Activated CD8-positive, alpha-beta memory T cell treated with anti-CD3 and anti-CD28 coated beads, Interleukin-2, amount 50 U/mL, for 48 hours (primary cell): Measurements from ENCODE around the gene MPV17.
"Not testable (repeated sequence)": the region's sequence is repeated elsewhere in the genome, so short reads cannot be mapped to it uniquely, and the experiment has no call there.

Experiments used
- DNase-seq: peaks from one replicate; pipeline ENCODE4 v3.0.0-alpha.2; 2020

Gene MPV17

GRCh38 chr2:27322301-27322765, 564 bp downstream of the MPV17 start:
- peak; percentile 63 for DNase-seq

GRCh38 chr2:27320958-27321543, 1.8 kb downstream of the MPV17 start:
- DNase-seq, result no peak

- not testable (repeated sequence) for DNase-seq
Observed at GRCh38 chr2:27319839-27320238, 3.1 kb downstream of the MPV17 start.

DNA sequence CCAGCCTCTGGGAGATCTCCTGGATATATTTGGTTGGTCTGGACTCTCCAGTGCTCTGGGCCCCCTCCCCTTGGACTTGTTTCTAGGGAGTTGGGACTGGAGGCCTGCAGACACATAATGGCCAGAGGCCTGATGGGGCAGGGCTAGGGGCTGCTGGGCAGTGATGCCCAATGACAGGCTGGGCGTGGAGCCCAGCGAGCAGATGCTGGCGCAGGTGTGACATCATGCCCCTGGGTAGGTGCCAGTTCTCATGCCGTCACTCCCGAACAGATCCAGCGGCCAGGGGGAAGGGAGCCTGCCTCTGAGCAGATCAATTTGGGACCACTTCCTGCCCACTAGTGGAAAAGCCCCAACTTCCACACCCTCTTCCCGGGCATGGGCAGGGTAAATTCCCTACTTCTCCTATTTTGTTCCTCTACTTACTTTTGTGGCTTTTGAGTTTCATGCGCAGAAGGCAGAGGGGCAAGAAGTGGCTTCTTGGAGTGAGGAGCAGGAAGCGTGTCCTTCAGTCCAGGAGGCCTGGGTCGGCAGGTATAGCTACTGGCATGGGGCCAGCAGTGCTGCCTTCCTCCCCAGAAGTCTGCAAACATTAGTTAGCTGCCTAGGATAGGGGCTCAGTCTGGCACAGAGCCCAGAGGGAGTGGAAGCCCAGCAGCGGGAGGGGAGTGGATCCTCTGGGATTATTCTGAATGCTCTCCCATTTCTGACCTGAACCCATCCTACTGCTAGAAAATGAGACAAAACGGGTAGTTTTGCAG, 6.1 kb downstream of the MPV17 start:
- DNase-seq, result no peak

- no peak for DNase-seq
Observed at GRCh38 chr2:27315122-27315521, 7.8 kb downstream of the MPV17 start.

DNA sequence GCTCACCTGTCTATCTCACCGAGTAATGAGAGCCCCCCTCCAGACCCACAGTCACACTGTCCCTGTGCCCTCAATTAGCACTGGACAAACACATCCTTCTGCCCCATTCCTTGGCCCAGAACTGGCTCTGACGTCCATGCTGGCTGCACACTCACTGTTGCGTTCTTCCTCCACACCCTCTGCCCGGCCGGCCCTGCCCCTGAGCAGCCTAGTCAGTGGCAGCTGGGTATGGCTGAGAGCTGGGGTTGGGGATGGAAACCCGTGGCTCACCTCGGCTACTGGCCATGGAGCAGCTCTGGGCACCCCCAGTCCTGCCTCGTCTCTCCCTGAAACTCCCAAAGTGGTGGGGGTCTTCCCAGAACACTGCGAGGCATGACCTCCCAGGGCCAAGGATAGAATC, 8.2 kb downstream of the MPV17 start:
- no peak for DNase-seq

DNA sequence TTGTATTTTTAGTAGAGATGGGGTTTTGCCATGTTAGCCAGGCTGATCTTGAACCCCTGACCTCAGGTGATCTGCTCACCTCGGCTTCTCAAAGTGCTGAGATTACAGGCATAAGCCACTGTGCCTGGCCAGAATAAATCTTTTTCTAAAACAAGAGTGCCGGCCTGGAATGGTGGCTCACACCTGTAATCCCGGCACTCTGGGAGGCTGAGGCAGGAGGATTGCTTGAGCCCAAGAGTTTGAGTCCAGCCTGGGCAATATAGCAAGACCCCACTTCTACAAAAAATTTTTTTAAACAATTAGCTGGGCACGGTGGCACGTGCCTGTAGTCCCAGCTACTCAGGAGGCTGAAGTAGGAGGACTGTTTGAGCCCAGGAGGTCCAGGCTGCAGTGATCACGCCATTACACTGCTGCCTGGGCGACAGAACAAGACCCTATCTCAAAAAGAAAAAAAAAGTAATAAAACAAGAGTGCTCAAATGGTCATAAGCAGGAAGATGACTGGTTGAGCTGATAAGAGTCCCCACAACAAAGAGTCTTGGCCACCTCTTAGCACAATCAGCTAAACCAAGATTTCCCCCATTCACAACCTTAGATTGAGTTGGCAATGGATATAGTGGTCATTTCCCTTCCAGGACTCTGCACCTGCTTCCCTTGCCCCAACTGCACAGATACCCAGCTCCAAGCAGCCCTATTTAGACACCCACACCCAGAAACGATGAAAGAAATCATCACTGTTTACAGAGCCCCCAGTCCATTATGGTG, 8.8 kb downstream of the MPV17 start:
- no peak for DNase-seq

- no peak for DNase-seq
Observed at GRCh38 chr2:27312152-27312551, 10.7 kb downstream of the MPV17 start.

GRCh38 chr2:27309651-27310050, 13.2 kb downstream of the MPV17 start:
- DNase-seq, result no peak

DNA sequence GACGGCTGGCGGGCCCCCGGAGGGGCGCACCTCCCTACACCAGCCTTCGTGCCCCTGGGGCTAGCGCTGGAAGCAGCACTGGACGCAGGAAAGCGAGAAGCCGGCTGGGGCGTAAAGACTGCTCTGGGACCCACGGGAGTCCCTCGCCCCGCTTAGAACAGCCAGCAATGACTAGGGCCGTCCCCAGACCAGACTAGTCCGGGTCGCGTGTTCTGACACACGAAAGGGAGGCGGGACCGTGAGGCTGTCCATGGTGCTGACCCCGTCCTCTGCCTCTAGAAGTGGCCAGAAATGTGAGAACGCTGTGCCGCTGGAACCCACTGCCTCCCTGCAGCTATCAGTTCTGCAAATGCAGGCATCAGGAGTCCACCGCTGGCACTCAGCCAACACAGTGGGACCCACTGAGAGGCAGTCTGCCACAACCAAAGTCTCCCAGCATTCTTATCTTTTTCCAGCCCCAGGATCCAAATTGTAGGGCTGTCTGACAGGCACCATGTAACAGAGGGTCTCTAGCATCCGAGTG, 14.5 kb downstream of the MPV17 start, which contains the start of gene UCN:
Gene UCN (minus strand): TSS at position 87 of the 523 bp plus-strand sequence. CDS start 550 bp downstream, outside the sequence.
- no peak for DNase-seq

GRCh38 chr2:27307545-27308358, 15.1 kb downstream of the MPV17 start:
- DNase-seq, result no peak

- no peak for DNase-seq
Observed at GRCh38 chr2:27307287-27307544, 15.7 kb downstream of the MPV17 start.

GRCh38 chr2:27306573-27307286, 16.2 kb downstream of the MPV17 start:
- peak; percentile 74 for DNase-seq

DNA sequence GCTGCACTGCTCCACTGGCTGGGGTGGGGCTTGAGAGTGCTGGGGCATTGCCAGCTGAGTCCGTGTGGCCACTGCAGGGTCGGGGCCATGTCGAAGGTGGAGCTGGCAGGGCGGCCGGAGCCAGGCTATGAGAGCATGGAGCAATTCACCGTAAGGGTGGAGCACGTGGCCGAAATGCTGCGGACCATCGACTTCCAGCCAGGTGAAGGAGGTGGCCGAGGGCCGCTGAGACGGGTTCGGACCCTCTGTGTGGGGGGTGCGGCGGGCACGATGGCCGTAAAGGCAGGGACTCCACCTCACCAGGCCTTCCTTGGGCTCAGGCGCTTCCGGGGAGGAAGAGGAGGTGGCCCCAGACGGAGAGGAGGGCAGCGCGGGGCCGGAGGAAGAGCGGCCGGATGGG, 16.8 kb downstream of the MPV17 start:
- no peak for DNase-seq

DNA sequence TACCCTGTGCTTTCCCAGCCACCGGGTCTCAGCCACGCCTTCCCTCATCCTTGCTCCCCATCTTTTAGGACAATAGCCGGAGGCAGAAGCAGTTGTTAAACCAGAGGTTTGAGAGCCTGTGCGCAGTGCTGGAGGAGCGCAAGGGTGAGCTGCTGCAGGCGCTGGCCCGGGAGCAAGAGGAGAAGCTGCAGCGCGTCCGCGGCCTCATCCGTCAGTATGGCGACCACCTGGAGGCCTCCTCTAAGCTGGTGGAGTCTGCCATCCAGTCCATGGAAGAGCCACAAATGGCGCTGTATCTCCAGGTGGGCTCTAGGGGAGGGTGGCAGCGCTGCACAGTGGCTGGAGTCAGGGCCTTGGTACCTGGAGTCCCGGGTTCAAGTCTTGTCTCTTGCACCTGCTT, 17.4 kb downstream of the MPV17 start:
- DNase-seq, result no peak

GRCh38 chr2:27304488-27305240, 18.2 kb downstream of the MPV17 start:
- DNase-seq, result no peak

GRCh38 chr2:27303093-27304025, 19.5 kb downstream of the MPV17 start:
- DNase-seq, result peak; percentile 59

DNA sequence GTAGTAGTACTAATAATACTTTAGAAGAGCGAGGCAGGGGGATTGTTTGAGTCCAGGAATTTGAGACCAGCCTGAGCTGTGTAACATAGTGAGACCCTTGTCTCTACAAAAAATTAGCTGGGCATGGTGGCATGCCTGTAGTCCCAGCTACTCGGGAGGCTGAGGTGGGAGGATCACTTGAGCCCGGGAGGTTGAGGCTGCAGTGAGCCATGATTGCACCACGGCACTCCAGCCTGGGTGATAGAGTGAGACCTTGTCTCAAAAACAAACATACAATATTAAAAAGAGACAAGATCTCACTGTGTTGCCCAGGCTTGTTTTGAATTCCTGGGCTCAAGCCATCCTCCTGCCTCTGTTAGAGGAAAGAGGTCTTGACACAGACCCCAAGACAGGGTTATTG, 22.3 kb downstream of the MPV17 start:
- not testable (repeated sequence) for DNase-seq

- no peak for DNase-seq
Observed at GRCh38 chr2:27298391-27299080, 24.4 kb downstream of the MPV17 start.

- no peak for DNase-seq
Observed at GRCh38 chr2:27297195-27297594, 25.7 kb downstream of the MPV17 start.
